ENCODE results near the gene ORC2.
A peak's percentile ranks its signal among the peaks of the same experiment; 100 is the strongest.
"Not testable (repeated sequence)": the region's sequence is repeated elsewhere in the genome, so short reads cannot be mapped to it uniquely, and the experiment has no call there.

ORC2 gene

GRCh38 chr2:200963124-200963917 is at the start of gene ORC2:
Gene ORC2, minus strand, starts transcription at chr2:200963660. Its CDS starts 5,537 bp downstream, at chr2:200958123.
- peak; percentile 96 for DNase-seq

GRCh38 chr2:201008296-201008829 is 44.9 kb upstream of the ORC2 start:
- no peak for DNase-seq

DNA sequence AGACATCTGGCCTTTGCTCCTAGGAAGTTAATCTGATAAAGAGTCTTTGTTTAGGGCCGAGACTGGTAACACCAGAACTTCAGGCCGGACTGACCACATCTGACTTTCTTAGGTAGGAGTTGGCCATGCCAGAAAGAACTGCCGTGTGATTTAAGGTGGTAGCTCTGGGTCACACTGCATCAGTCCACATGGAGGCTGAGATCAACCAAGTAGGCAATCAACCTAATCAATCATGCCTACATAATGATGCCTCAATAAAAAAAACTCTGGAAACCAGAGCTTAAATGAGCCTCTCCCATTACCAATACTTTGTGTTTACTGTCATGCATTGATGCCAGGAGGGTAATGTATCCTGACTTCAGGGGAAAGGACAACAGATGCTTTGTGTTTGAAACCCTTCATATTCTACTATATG is 44.1 kb upstream of the ORC2 start:
- DNase-seq, result no peak

DNA sequence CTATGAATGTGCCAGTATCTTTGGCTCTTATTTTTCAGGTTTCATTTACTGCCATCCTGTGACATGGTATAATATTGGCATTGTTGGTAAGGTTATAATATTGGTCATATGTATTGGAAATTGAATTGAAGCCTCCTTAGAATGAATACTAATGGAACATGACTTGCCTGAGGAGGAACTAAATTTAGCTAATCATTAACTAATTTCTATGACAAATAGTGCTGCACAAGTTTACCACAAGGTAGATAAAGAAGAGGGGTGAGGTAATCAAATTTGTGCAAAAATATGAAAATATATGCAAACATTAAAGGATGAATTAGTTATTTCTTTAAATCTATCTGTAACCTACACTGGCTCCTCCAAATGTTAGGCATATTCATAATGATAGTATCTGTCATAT is 43.2 kb upstream of the ORC2 start:
- no peak for DNase-seq

- DNase-seq, result no peak
Observed at GRCh38 chr2:201004370-201004769, 40.9 kb upstream of the ORC2 start.

DNA sequence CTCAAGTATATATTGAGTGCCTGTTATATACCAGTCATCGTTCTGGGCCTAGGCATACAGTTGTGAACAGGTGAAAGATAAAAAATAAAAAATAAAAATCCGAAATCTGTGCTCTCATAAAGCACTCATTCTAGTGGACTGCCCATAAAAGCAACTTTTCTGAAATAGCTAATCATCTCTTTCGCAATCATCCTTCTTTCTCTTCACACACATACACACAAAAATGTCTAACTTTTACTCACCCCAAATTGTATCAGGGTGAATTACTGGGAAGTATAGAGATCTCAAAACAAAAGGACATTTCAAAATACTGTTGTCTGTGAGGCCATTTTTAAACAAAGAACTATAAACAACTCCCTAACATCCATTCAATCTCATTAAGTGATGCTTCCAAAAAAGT is 29.6 kb upstream of the ORC2 start:
- DNase-seq, result no peak

GRCh38 chr2:200987137-200987536 is 23.7 kb upstream of the ORC2 start:
- DNase-seq, result no peak

- no peak for DNase-seq
Observed at GRCh38 chr2:200985799-200986198, 22.3 kb upstream of the ORC2 start.

- no peak for DNase-seq
Observed at GRCh38 chr2:200976710-200977109, 13.2 kb upstream of the ORC2 start.

DNA sequence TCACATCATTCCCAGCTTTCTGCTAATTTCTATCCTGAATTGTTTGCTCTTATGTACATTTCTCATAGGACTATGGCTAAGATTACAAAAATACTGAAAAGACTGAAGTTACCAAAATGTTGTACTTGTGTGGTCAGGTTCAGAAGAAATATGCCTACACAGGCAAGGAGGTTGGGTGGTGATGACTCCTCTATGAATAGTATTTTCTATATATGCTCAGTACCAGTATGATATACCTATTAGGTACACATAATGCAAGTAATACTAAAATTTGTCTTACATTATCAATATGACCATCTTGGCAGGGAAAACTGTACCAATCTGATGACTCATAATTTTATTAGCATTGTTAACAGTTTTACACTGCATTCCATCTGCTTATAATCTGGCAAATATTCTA is 12.2 kb upstream of the ORC2 start:
- DNase-seq, result no peak

DNA sequence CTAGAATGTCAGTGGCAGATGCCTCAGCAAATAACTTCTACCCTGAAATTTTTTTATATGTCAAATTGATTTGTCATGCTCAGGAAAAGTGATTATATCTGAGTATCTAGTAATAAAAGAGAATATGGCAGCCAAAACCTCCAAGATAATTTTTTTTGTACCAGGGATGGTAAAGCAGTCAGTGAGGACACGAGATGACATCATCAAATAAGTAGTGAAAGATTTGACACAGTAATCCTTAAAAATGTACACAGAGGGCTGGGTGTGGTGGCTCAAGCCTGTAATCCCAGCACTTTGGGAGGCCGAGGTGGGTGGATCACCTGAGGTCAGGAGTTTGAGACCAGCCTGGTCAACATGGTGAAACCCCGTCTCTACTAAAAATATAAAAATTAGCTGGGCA is 6.6 kb upstream of the ORC2 start:
- DNase-seq, result not testable (repeated sequence)

- no peak for DNase-seq
Observed at GRCh38 chr2:200968735-200969134, 5.3 kb upstream of the ORC2 start.

DNA sequence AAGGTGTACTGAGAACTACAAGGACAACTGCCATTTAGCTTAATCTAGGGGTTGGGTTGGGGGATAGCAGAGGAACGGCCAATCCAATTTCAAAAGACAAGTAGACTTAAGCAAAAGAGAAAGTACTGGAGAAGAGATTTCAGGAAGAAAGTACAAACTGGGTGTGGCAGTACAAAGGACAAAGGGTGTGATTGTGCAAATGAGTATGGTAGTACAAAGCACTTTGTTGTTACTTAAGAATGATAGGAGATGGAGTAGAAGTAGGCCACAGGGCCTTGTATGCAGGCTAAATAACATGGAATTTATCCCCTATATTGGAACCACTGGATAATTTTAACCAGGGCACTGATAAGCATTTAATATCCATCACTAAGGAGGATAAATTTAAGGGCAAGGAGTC is 4.7 kb upstream of the ORC2 start:
- no peak for DNase-seq

DNA sequence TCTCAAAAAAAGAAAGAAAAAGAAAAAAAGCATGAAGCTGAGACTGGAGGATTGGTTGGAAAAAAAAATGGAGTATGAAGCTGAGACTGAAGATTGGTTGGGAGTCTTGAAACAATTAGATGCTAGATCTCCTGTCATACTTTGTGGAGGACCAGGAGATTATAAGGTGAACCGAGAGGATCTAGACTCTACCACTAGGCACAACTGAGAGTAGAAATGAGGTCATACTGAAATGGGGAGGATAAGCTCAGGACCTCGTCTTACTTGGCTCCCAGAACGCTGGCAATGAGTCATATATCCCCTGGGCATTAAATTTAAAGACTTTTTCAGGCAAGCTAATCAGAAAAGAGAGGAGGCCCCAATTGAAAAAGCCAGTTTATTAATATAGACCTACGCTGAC is 3.3 kb upstream of the ORC2 start:
- no peak for DNase-seq

GRCh38 chr2:200964498-200964897 is 1.0 kb upstream of the ORC2 start:
- DNase-seq, result no peak

DNA sequence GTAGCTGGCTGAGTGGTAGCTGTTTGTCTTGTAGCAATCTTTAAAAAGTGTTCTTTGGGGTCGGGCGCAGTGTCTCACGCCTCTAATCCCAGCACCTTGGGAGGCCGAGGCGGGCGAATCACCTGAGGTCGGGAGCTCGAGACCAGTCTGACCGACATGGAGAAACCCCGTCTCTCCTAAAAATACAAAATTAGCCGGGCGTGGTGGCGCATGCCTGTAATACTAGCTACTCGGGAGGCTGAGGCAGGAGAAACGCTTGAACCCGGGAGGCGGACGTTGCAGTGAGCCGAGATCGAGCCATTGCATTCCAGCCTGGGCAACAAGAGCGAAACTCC is 425 bp upstream of the ORC2 start:
- DNase-seq, result not testable (repeated sequence)

- DNase-seq, result no peak
Observed at GRCh38 chr2:200962811-200963123, 693 bp downstream of the ORC2 start.

DNA sequence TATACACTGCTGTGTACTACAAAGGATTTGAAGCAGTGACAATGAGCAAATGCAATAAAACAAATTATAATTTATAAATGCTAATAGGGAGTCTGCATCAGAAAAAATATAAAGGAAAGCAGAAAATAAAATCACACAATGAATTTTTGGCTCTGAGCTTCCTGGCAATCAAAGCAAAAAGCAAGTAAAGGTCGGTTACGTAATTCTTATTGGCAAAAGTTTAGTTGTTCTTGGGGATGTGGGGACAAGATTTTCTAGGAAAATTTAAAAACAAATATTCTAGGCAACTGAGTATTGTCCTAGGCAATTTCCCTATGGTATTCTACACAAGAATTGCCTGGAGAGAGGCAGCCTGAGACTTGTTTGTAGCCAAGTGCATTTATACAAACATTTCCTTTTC is 1.8 kb downstream of the ORC2 start:
- no peak for DNase-seq

- no peak for DNase-seq
Observed at GRCh38 chr2:200950378-200950777, 13.1 kb downstream of the ORC2 start.

GRCh38 chr2:200945395-200945729 is 18.1 kb downstream of the ORC2 start:
- no peak for DNase-seq

DNA sequence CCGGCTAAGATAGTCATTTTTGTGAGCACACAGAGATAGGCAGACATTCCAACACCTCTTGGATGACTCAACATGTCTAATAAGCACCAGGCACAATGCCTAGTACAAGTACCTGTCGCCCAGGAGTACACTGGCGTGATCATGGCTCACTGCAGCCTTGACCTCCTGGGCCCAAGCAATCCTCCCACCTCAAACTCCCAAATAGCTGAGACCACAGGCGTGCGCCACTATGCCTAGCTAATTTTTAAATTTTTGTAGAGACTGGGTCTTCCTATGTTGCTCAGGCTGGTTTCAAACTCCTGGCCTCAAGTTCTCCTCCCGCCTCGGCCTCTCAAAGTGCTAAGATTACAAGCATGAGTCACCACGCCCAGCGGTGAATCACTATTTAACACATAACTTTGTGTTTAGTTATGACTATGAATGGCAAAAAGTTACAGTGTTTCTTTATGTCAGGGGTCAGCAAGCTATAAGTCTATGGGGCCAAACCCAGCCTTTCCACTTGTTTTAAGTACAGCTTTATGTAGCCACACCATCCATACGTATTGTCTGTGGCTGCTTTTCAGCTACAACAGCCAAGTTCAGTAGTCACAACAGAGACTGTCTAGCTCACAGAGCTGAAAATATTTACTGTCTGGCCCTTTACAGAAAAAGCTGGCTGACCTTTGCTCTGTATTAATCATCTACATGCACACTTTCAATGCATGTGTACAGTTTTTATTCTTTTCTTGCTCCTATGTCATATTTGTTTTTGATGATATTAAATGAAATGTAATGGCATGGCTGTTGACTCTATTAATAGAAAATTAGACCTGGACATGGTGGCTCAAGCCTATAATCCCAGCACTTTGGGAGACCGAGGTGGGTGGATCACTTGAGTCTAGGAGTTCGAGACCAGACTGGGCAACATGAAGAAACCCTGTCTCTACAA is 18.7 kb downstream of the ORC2 start:
- DNase-seq, result peak; percentile 74

GRCh38 chr2:200943527-200944105 is 19.8 kb downstream of the ORC2 start:
- DNase-seq, result no peak

DNA sequence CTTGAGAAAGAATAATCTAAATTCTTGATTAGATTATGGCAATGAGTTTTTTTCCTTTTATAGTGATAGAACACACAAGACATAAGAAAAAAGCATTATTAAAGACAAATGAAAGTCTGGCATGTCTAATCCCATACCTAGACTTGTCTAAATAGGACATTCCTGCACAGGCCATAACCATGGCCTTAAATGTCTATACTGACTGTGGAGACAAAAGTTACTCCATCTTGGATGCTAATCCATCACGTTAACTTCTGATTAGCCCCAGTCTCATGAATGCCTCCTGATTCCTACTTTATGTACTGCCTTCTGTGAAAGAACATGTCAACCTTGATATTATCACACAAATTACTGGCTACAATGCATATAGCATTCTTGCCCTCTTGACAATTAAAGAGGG is 23.6 kb downstream of the ORC2 start:
- no peak for DNase-seq
